K562 (cell line): Measurements from ENCODE around the gene S100A1. TPM values are rescaled to one million over a fixed set of nuclear protein-coding genes. Genes with fewer than 3 reads are reported as not detected.
A peak's percentile ranks its signal among the peaks of the same experiment; 100 is the strongest.

Experiments used
- BACH1 ChIP-seq: fragments of 200-800 bp; sonication (Bioruptor generic); IDR thresholded peaks from 2 replicates; pipeline ENCODE4 v1.6.1; 2016; ENCODE audit warnings: missing genetic modification characterization, missing compliant biosample characterization
- FOXP1 ChIP-seq: sonication (generic); formaldehyde crosslinking; IDR thresholded peaks from 2 replicates; pipeline ENCODE4 v1.8.0; 2022; ENCODE audit warnings: mild to moderate bottlenecking, missing genetic modification reagents
- GATAD2A ChIP-seq: fragments of 450-650 bp; IDR thresholded peaks from 2 replicates; pipeline ENCODE4 v1.6.1; 2017
- HCFC1 ChIP-seq: IDR thresholded peaks from 2 replicates; pipeline ENCODE4 v1.6.1; 2012; ENCODE audit warnings: low read depth, low read length, improper control_type of control experiment
- HDAC2 ChIP-seq: fragments of 450-650 bp; IDR thresholded peaks from 2 replicates; pipeline ENCODE4 v1.6.1; 2016; ENCODE audit warnings: mild to moderate bottlenecking
- KDM5B ChIP-seq: fragments of 200-600 bp; sonication (generic); IDR thresholded peaks from 2 replicates; pipeline ENCODE4 v1.6.1; 2012; ENCODE audit warnings: low read depth, mild to moderate bottlenecking, moderate library complexity, low read length, control low read depth, inconsistent platforms; ENCODE audit not compliant: insufficient replicate concordance
- MTA3 ChIP-seq: fragments of 450-650 bp; formaldehyde crosslinking; IDR thresholded peaks from 2 replicates; pipeline ENCODE4 v1.6.1; 2017; ENCODE audit warnings: mild to moderate bottlenecking, borderline replicate concordance
- NEUROD1 ChIP-seq: fragments of 150-350 bp; IDR thresholded peaks from 2 replicates; pipeline ENCODE4 v1.6.1; 2014; ENCODE audit warnings: borderline replicate concordance, low read length, low read depth; ENCODE audit not compliant: partially characterized antibody
- PHF20 ChIP-seq: fragments of 450-650 bp; IDR thresholded peaks from 2 replicates; pipeline ENCODE4 v1.6.1; 2018; ENCODE audit not compliant: partially characterized antibody
- PHF8 ChIP-seq: fragments of 200-600 bp; sonication (generic); IDR thresholded peaks from 2 replicates; pipeline ENCODE4 v1.6.1; 2012; ENCODE audit warnings: mixed run types, mild to moderate bottlenecking, inconsistent platforms, low read length, moderate library complexity, borderline replicate concordance
- RCOR1 ChIP-seq, 2 experiments: IDR thresholded peaks; 2 replicates each; pipeline ENCODE4 v1.6.1; 2012; ENCODE audit warnings: low read depth in 2 of 2, low read length in 2 of 2, borderline replicate concordance in 1 of 2, improper control_type of control experiment in 1 of 2
- RNF2 ChIP-seq: sonication (generic); IDR thresholded peaks from 2 replicates; pipeline ENCODE4 v1.6.1; 2016
- STAT5A ChIP-seq: IDR thresholded peaks from 2 replicates; pipeline ENCODE4 v1.6.1; 2012; ENCODE audit warnings: low read length, inconsistent platforms, borderline replicate concordance
- TCFL5 ChIP-seq: fragments of 250-450 bp; sonication (Bioruptor Pico); conservative IDR thresholded peaks from 2 replicates; pipeline ENCODE4 v1.6.1; 2021; ENCODE audit warnings: mild to moderate bottlenecking, moderate library complexity, matching md5 sums
- TRIM25 ChIP-seq: fragments of 450-650 bp; IDR thresholded peaks from 2 replicates; pipeline ENCODE4 v1.7.0; 2016; ENCODE audit warnings: borderline replicate concordance
- VEZF1 ChIP-seq: fragments of 200-800 bp; sonication (Bioruptor generic); IDR thresholded peaks from 2 replicates; pipeline ENCODE4 v1.6.1; 2017; ENCODE audit warnings: missing genetic modification characterization, missing compliant biosample characterization
- ZKSCAN3 ChIP-seq: fragments of 250-450 bp; sonication (Bioruptor Pico); IDR thresholded peaks from 2 replicates; pipeline ENCODE4 v1.4.0; 2020
- polyA plus RNA-seq, 8 experiments: library from polyadenylated mRNA; depleted of rRNA in 4 of 8; stranded (reverse) in 5 of 8; unstranded in 3 of 8; fragments of >200 nt; fragmentation: Nextera tagmentation in 2 of 8; fragmentation: Illumina TruSeq in 1 of 8; extraction: Ambion mirVana in 2 of 8; extraction: Trizol in 1 of 8; gene quantifications; 2 replicates each; pipeline versions ENCODE4 v1.2.1 to v1.2.3, GENCODE V29; 2011 to 2014; ENCODE audit warnings: inconsistent platforms in 1 of 8, missing spikeins in 1 of 8
- total RNA-seq, 7 experiments: library from RNA; depleted of rRNA in 6 of 7; stranded (reverse); fragments of >200 nt in 6 of 7; fragmentation: Illumina TruSeq in 2 of 7; extraction: Trizol in 2 of 7; gene quantifications; 2 replicates each; pipeline versions ENCODE4 v1.2.1 to v1.2.3, GENCODE V29; 2011 to 2021; ENCODE audit warnings: low replicate concordance in 1 of 7
- TF ChIP-seq, protein P1 (sequence below), 3 experiments: fragments of 200-800 bp in 1 of 3; sonication (Bioruptor generic) in 1 of 3; sonication (generic) in 1 of 3; formaldehyde crosslinking in 1 of 3; IDR thresholded peaks; 2 replicates each; pipeline versions ENCODE4 v1.6.1 to v1.8.0; 2016 to 2022; ENCODE audit warnings: mild to moderate bottlenecking in 2 of 3, missing compliant biosample characterization in 2 of 3, missing genetic modification characterization in 2 of 3, missing genetic modification reagents in 1 of 3
- TF ChIP-seq, protein P2 (sequence below): sonication (generic); formaldehyde crosslinking; IDR thresholded peaks from 2 replicates; pipeline ENCODE4 v1.8.0; 2022; ENCODE audit warnings: mild to moderate bottlenecking, missing genetic modification reagents

Gene S100A1
- total and polyA plus RNA-seq, 9 of the 15 experiments (the other 6 are each of a cell fraction or from before 2014, with no cell fraction given): 0.44 to 30.1 (median 12.7) TPM

- TF ChIP-seq VEZF1: peak; percentile 90
- peak in 1 of 2 experiments; percentile 58; a peak in 1 of 4 replicates for TF ChIP-seq RCOR1 (IDR thresholded peaks at IDR 0.05; ENCODE audit: borderline replicate concordance in 1 of 2, low read depth in 2 of 2, low read length in 2 of 2)
- TF ChIP-seq BACH1 (tag): no peak
- TF ChIP-seq TCFL5: no peak
- TF ChIP-seq, protein P1, sequence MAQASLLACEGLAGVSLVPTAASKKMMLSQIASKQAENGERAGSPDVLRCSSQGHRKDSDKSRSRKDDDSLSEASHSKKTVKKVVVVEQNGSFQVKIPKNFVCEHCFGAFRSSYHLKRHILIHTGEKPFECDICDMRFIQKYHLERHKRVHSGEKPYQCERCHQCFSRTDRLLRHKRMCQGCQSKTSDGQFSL (CRISPR knock-in tag; IDR thresholded peaks at IDR 0.05): peak; percentile 87; the same call in 1 of the 2 replicates
- TF ChIP-seq, protein P1 (tag; IDR thresholded peaks at IDR 0.05): peak in 1 of 2 experiments; percentile 90; a peak in 2 of 4 replicates
- 0 out of 2 replicates have a peak, but pooled peaks have one; percentile 35 for TF ChIP-seq GATAD2A
- TF ChIP-seq, protein P2, sequence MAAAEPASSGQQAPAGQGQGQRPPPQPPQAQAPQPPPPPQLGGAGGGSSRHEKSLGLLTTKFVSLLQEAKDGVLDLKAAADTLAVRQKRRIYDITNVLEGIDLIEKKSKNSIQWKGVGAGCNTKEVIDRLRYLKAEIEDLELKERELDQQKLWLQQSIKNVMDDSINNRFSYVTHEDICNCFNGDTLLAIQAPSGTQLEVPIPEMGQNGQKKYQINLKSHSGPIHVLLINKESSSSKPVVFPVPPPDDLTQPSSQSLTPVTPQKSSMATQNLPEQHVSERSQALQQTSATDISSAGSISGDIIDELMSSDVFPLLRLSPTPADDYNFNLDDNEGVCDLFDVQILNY (CRISPR knock-in tag): no peak
- no peak for TF ChIP-seq RNF2
- TF ChIP-seq NEUROD1: no peak
- no peak for TF ChIP-seq ZKSCAN3
- TF ChIP-seq PHF20: no peak
- peak; percentile 6; the same call in 1 of the 2 replicates for TF ChIP-seq HDAC2
- TF ChIP-seq KDM5B: peak; percentile 58
- no peak for TF ChIP-seq TRIM25
- TF ChIP-seq PHF8: peak; percentile 56; the same call in 1 of the 2 replicates
- no peak for TF ChIP-seq STAT5A
- 0 out of 2 replicates have a peak, but pooled peaks have one; percentile 12 for TF ChIP-seq HCFC1
- TF ChIP-seq MTA3: peak; percentile 43; the same call in 1 of the 2 replicates
- TF ChIP-seq FOXP1: 0 out of 2 replicates have a peak, but pooled peaks have one; percentile 1
- TF ChIP-seq, all 486 proteins: peak for 33
These were observed at the start of gene S100A1 (continued) for GRCh38 chr1:153627715-153628626.
